Transverse colon (tissue), 4 donors: ENCODE data around the gene INPP5J. TPM values are rescaled to one million over a fixed set of nuclear protein-coding genes. Genes with fewer than 3 reads are reported as not detected.

Experiments used
- DNase-seq: peaks from one replicate; pipeline ENCODE4 v3.0.0-alpha.2; 2019
- H3K27ac ChIP-seq, 4 donors: fragments of 200-600 bp; sonication (generic); 2 replicates each; pipeline ENCODE4 v1.5.1; 2016 to 2018; ENCODE audit warnings: inconsistent platforms in 4 of 4
- H3K27me3 ChIP-seq: fragments of 200-600 bp; sonication (generic); 2 replicates; pipeline ENCODE4 v1.5.1; 2017; ENCODE audit warnings: inconsistent platforms
- H3K36me3 ChIP-seq, 4 donors: fragments of 200-600 bp; sonication (generic); 2 replicates each; pipeline ENCODE4 v1.5.1; 2017 to 2019; ENCODE audit warnings: inconsistent platforms in 4 of 4
- H3K4me1 ChIP-seq, 4 donors: fragments of 200-600 bp; sonication (generic); 2 replicates each; pipeline ENCODE4 v1.5.1; 2017 to 2020; ENCODE audit warnings: inconsistent platforms in 4 of 4
- H3K4me3 ChIP-seq, 4 donors: fragments of 200-600 bp; sonication (generic); 1 replicate in 1 of 4; 2 replicates in 3 of 4; pipeline versions ENCODE4 v1.5.1 to v1.6.1; 2017 to 2019; ENCODE audit warnings: inconsistent platforms in 4 of 4
- H3K9me3 ChIP-seq, 2 donors: fragments of 200-600 bp; sonication (generic); 2 replicates each; pipeline ENCODE4 v1.5.1; 2017 to 2019; ENCODE audit warnings: inconsistent platforms in 2 of 2
- CTCF ChIP-seq, 5 experiments: fragments of 200-600 bp in 3 of 5; fragments of 450-650 bp in 2 of 5; sonication (generic) in 3 of 5; IDR thresholded peaks; 1 replicate in 2 of 5; 2 replicates in 3 of 5; pipeline ENCODE4 v1.5.1; 2016 to 2017; ENCODE audit warnings: antibody characterized with exemption in 5 of 5, inconsistent platforms in 3 of 5, mild to moderate bottlenecking in 2 of 5, moderate library complexity in 1 of 5
- EP300 ChIP-seq: sonication (generic); formaldehyde crosslinking; IDR thresholded peaks from one replicate; pipeline ENCODE4 v1.6.1; 2017; ENCODE audit warnings: antibody characterized with exemption, low read depth
- POLR2A ChIP-seq: fragments of 450-650 bp; IDR thresholded peaks from one replicate; pipeline ENCODE4 v1.6.1; 2016; ENCODE audit warnings: antibody characterized with exemption, mild to moderate bottlenecking, moderate library complexity
- POLR2AphosphoS5 ChIP-seq, 3 donors: sonication (generic); formaldehyde crosslinking; IDR thresholded peaks; one replicate each; pipeline ENCODE4 v1.6.1; 2016; ENCODE audit warnings: antibody characterized with exemption in 3 of 3
- WGBS, 2 donors: methylation state at CpG; one replicate each; pipeline ENCODE4 v1.1.5; 2018; ENCODE audit warnings: low coverage in 1 of 2; 5-methylcytosine and 5-hydroxymethylcytosine counted together
- in situ Hi-C, 4 donors: fragments of 200-750 bp; cut with MboI; loops; one replicate each; pipeline versions ENCODE4 v1.15.0 to v1.15.1; 2017; ENCODE audit warnings: low sequenced_read_pairs in 3 of 4, low pct_ligation_motif_present in 1 of 4, low pct_unique_long_range_greater_than_20kb in 1 of 4
- intact Hi-C: fragments of 100-400 bp; cut with DNase I; formaldehyde crosslinking; loops from one replicate; pipeline ENCODE4 v1.15.1; 2023; ENCODE audit warnings: low total_unique reads
- total RNA-seq, 4 donors: library from RNA; depleted of rRNA; stranded (reverse); fragments of >200 nt; gene quantifications; one replicate each; pipeline ENCODE4 v1.1.0, GENCODE V29; 2016

The INPP5J gene
- total RNA-seq, 4 donors from 2014 or later, result 22.4 to 51.2 (median 30.8) TPM

DNA sequence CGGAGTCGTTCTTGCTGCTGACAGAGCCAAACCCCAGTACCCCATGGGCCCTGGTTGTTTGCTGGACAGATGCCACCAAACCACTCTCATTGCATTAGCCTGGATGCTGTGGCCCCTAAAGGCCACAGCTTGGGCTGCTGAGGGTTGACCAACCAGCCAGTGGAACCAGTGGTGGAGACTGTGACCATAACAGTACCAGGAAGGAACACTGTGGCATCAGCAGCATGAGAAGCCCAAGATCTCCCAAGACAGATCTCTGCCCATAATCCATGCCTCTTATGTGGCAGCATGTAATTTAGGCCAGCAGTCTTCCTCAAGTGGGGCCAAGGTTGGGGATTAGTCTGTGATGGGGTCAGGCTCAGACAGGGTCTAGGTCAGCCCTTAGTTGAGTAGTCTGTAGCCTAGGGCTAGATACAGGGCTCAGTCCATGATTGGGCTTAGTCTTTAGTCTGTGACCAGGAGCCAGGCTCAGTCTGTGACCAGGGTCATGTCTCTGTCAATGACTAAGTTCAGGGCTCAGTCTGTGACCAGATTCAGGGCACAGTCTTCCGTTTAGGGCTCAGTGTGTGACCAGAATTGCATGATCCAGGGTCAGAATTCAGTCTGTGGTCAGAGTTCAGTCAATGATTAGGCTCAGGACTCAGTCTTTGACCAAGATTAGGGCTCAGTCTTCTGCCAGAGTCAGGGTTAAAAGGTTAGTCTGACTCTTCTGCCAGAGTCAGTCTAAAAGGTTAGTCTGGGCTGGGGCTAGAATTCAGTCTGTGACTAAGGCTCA is 4.5 kb upstream of the INPP5J start:
- Histone ChIP-seq H3K4me1 (peaks cover 10 to 20% (median 12%) of the 10 kb centered on the region in 4 donors), H3K27me3 (no peaks in the 10 kb centered on the region), H3K27ac (no peak overlapping the region), H3K4me3 (no peak overlapping the region), H3K9me3 (no peaks in the 10 kb centered on the region), H3K36me3 (no peaks in the 10 kb centered on the region)
- TF ChIP-seq EP300 (no peak), POLR2A (no peak), CTCF (IDR thresholded peaks at IDR 0.05) (no peak), POLR2AphosphoS5 (IDR thresholded peaks at IDR 0.05) (no peak)
- intact Hi-C loops, result no loop called here
- DNase-seq, result no peak
- in situ Hi-C loops, result no loop called here
- 67 to 87% methylated on average over 2 to 3 of the region's 3 CpGs for whole genome bisulfite sequencing, 2 donors

DNA sequence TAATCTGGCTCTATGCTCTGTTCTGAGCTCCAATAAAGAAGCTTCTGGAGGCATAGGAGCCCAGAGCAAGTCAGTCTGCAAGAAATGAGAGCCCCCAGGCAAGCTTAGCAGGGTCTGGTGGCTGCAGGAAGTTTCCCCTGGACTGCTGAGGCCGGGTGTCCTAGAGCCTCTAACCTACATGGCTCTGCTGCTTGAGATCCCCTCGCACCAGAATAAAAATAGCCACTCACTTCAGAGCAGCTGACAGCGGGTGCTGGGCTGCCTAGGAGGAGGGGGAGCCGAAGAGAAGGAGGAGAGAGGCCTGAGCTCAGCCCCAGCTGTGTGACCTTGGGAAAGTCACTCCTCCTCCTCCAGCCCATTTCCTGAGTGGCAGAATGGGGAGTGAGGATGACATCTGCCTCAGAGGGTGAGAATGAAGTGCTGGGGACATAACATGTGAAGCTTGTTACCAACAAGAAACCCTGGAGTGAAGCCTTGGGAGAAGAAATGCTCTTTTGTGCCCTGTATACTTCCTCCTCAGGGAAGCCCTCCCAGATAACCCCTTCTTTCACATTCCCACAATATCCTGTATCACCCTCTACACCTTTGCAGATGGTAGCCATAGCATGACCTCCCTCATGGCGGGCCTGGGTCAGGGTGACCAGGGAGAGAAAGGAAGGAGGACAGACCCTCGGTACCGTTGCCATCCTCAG is 3.6 kb upstream of the INPP5J start:
- in situ Hi-C loops (no loop called here), intact Hi-C loops (no loop called here)
- H3K36me3 ChIP-seq, result no peaks in the 10 kb centered on the region
- no peaks in the 10 kb centered on the region for H3K9me3 ChIP-seq
- DNase-seq, result no peak
- peak overlapping the region in 1 of 4 donors; percentile 14 for H3K27ac ChIP-seq
- H3K27me3 ChIP-seq, result no peaks in the 10 kb centered on the region
- H3K4me1 ChIP-seq, result peaks cover 11 to 25% (median 16%) of the 10 kb centered on the region in 4 donors
- no peak overlapping the region for H3K4me3 ChIP-seq
- TF ChIP-seq EP300 (no peak), CTCF (IDR thresholded peaks at IDR 0.05) (no peak), POLR2AphosphoS5 (IDR thresholded peaks at IDR 0.05) (no peak), POLR2A (no peak)
- 82 to 100% methylated on average over 1 to 7 of the region's 7 CpGs for WGBS, 2 donors

DNA sequence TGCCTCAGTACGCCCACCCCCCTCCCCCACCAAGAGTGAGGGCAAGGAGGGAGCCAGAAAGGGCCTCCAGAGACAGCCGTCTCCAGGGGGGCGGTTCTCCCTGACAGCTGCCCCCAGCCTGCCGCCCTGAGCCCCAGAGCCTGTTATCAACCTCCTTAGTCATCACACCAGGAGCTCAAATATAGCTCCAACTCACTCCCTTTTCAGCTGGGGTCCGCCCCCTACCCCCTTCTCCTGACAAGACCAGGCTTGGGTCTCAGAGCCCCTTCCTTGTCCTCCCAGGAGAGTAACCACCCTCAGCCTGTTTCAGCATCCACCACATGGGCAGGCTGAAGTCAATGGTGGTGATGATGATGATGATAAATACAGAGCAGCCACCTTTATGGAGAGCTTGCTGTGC is 2.5 kb upstream of the INPP5J start:
- intact Hi-C loops, result no loop called here
- in situ Hi-C loops, result no loop called here
- TF ChIP-seq CTCF (IDR thresholded peaks at IDR 0.05) (no peak), EP300 (no peak), POLR2A (no peak), POLR2AphosphoS5 (IDR thresholded peaks at IDR 0.05) (no peak)

GRCh38 chr22:31120642-31121041 is 2.1 kb upstream of the INPP5J start:
- in situ Hi-C loops (no loop called here), intact Hi-C loops (no loop called here)
- Histone ChIP-seq H3K27ac (no peak overlapping the region), H3K4me3 (no peak overlapping the region), H3K36me3 (no peaks in the 10 kb centered on the region), H3K9me3 (no peaks in the 10 kb centered on the region), H3K27me3 (no peaks in the 10 kb centered on the region), H3K4me1 (peaks cover 11 to 25% (median 16%) of the 10 kb centered on the region in 4 donors)
- no peak for TF ChIP-seq POLR2A
- TF ChIP-seq CTCF (IDR thresholded peaks at IDR 0.05), result no peak
- TF ChIP-seq EP300, result no peak
- no peak for TF ChIP-seq POLR2AphosphoS5 (IDR thresholded peaks at IDR 0.05)
- 91% methylated on average over 1 of the region's 1 CpG; no CpG with 5 or more reads in 1 of the 2 donors for WGBS, 2 donors
- DNase-seq, result no peak

More for the DNA sequence above, 2.5 kb upstream of the INPP5J start:
- Histone ChIP-seq H3K27me3 (no peaks in the 10 kb centered on the region), H3K27ac (no peak overlapping the region), H3K4me1 (peaks cover 11 to 25% (median 16%) of the 10 kb centered on the region in 4 donors), H3K9me3 (no peaks in the 10 kb centered on the region), H3K4me3 (no peak overlapping the region), H3K36me3 (no peaks in the 10 kb centered on the region)
- 83% methylated on average over 5 of the region's 5 CpGs; no CpG with 5 or more reads in 1 of the 2 donors for WGBS, 2 donors
- no peak for DNase-seq
